SU-DHL-6 (cell line): ENCODE results near the gene AKNA.

Experiments
- EZH2phosphoT487 ChIP-seq: fragments of 200-600 bp; sonication (generic), shearing (Covaris generic); conservative IDR thresholded peaks from 2 replicates; pipeline ENCODE4 v1.6.1; 2018; ENCODE audit warnings: mild to moderate bottlenecking, antibody characterized with exemption, low read length, moderate library complexity, mixed read lengths
- TF ChIP-seq, protein P1 (sequence below): fragments of 200-600 bp; sonication (generic); IDR thresholded peaks from one replicate; pipeline ENCODE4 v1.5.1; 2017; ENCODE audit warnings: antibody characterized with exemption, mild to moderate bottlenecking, low read length, moderate library complexity; ENCODE audit not compliant: insufficient read depth, poor library complexity, severe bottlenecking

DNA sequence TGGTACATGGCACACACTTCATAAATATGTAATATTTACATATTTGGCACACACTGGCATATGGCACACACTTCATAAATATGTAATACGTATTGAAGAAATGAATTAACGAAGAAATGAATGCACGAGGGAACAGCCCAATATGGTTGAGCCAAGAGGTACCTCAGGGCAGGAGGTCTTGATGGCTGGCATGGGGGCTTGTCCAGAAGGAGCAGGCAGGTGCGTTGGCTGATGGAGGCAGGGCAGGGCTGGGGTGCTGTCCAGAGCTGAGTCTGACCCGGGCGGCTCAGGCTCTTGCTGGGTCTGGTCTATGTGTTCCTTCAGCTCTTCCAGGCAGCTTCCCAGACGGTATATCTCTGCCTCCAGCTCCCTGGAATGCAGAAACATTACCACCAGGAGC lies 26.2 kb downstream of the AKNA start:
- TF ChIP-seq, protein P1, sequence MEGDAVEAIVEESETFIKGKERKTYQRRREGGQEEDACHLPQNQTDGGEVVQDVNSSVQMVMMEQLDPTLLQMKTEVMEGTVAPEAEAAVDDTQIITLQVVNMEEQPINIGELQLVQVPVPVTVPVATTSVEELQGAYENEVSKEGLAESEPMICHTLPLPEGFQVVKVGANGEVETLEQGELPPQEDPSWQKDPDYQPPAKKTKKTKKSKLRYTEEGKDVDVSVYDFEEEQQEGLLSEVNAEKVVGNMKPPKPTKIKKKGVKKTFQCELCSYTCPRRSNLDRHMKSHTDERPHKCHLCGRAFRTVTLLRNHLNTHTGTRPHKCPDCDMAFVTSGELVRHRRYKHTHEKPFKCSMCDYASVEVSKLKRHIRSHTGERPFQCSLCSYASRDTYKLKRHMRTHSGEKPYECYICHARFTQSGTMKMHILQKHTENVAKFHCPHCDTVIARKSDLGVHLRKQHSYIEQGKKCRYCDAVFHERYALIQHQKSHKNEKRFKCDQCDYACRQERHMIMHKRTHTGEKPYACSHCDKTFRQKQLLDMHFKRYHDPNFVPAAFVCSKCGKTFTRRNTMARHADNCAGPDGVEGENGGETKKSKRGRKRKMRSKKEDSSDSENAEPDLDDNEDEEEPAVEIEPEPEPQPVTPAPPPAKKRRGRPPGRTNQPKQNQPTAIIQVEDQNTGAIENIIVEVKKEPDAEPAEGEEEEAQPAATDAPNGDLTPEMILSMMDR: no peak
- TF ChIP-seq EZH2phosphoT487: no peak
